Heart left ventricle (tissue), 13 donors: ENCODE results near the gene ACACA.

ENCODE experiments used
- POLR2A ChIP-seq, 2 donors: fragments of 450-650 bp; IDR thresholded peaks; one replicate each; pipeline ENCODE4 v1.6.1; 2017; ENCODE audit warnings: antibody characterized with exemption in 2 of 2, mild to moderate bottlenecking in 2 of 2, moderate library complexity in 2 of 2
- TF ChIP-seq, protein P1 (sequence below), 12 donors: fragments of 200-600 bp; sonication (generic) in 4 of 12; IDR thresholded peaks; one replicate each; pipeline versions ENCODE4 v1.5.0 to v1.8.0; 2018 to 2022; ENCODE audit warnings: antibody characterized with exemption in 12 of 12, mild to moderate bottlenecking in 5 of 12
- donor health status: ischemic (EF 13 %, LVEDD 7.1; RV severe dilation, severe dysfunction).
- donor health status: DM: no; HTN: yes; CAD: no.
- donor health status: DM: no; HTN: no; CAD: no.
- donor health status: ischemic (EF 25% LVEDD 6.9; RV normal size, moderate dysfunction).
- donor health status: ischemic (EF 25% LVEDD 5.7; RV mildly dilated, moderate dysfunction).
- donor health status: ischemic (EF 35%, LVEDD 5.7; RV mildly dilated, moderate dysfunction).
- donor health status: nonischemic (EF 11% LVEDD 7.7; RV severe dilation, severe dysfunction).
- donor health status: DM: yes; HTN: yes; CAD: no.
- donor health status: PGD.
- donor health status: ischemic (EF 29% LVEDD 5.4; RV normal size, mild dysfunction).
- donor health status: nonischemic (EF 23%, LVEDD 6.1; RV moderate dilation, normal function).

- TF ChIP-seq, protein P1, sequence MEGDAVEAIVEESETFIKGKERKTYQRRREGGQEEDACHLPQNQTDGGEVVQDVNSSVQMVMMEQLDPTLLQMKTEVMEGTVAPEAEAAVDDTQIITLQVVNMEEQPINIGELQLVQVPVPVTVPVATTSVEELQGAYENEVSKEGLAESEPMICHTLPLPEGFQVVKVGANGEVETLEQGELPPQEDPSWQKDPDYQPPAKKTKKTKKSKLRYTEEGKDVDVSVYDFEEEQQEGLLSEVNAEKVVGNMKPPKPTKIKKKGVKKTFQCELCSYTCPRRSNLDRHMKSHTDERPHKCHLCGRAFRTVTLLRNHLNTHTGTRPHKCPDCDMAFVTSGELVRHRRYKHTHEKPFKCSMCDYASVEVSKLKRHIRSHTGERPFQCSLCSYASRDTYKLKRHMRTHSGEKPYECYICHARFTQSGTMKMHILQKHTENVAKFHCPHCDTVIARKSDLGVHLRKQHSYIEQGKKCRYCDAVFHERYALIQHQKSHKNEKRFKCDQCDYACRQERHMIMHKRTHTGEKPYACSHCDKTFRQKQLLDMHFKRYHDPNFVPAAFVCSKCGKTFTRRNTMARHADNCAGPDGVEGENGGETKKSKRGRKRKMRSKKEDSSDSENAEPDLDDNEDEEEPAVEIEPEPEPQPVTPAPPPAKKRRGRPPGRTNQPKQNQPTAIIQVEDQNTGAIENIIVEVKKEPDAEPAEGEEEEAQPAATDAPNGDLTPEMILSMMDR (IDR thresholded peaks at IDR 0.05) = no peak
- TF ChIP-seq POLR2A (IDR thresholded peaks at IDR 0.05) = no peak
These were observed 219.4 kb downstream of the ACACA start for GRCh38 chr17:37187262-37187661.
